Endothelial cell of umbilical vein (primary cell): ENCODE results near the gene WLS.

Experiments
- FOS ChIP-seq: IDR thresholded peaks from 2 replicates; pipeline ENCODE4 v1.6.1; 2011; ENCODE audit warnings: mild to moderate bottlenecking, low read length, moderate library complexity, borderline replicate concordance; ENCODE audit not compliant: insufficient read depth
- JUN ChIP-seq: IDR thresholded peaks from 2 replicates; pipeline ENCODE4 v1.6.1; 2011; ENCODE audit warnings: borderline replicate concordance, low read depth; ENCODE audit not compliant: insufficient read length, insufficient read depth
- MAX ChIP-seq: IDR thresholded peaks from 2 replicates; pipeline ENCODE4 v1.6.1; 2011; ENCODE audit not compliant: insufficient read depth, insufficient read length
- TF ChIP-seq, protein P1 (sequence below), 2 donors: IDR thresholded peaks; 1 replicate in 1 of 2; 2 replicates in 1 of 2; pipeline ENCODE4 v1.5.1; 2011; ENCODE audit warnings: low read length in 2 of 2, mild to moderate bottlenecking in 2 of 2, moderate library complexity in 2 of 2, control low read depth in 1 of 2, inconsistent platforms in 1 of 2, low read depth in 1 of 2; ENCODE audit not compliant: insufficient read depth in 1 of 2; ENCODE audit errors: extremely low read depth in 1 of 2

- TF ChIP-seq, protein P1, sequence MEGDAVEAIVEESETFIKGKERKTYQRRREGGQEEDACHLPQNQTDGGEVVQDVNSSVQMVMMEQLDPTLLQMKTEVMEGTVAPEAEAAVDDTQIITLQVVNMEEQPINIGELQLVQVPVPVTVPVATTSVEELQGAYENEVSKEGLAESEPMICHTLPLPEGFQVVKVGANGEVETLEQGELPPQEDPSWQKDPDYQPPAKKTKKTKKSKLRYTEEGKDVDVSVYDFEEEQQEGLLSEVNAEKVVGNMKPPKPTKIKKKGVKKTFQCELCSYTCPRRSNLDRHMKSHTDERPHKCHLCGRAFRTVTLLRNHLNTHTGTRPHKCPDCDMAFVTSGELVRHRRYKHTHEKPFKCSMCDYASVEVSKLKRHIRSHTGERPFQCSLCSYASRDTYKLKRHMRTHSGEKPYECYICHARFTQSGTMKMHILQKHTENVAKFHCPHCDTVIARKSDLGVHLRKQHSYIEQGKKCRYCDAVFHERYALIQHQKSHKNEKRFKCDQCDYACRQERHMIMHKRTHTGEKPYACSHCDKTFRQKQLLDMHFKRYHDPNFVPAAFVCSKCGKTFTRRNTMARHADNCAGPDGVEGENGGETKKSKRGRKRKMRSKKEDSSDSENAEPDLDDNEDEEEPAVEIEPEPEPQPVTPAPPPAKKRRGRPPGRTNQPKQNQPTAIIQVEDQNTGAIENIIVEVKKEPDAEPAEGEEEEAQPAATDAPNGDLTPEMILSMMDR (IDR thresholded peaks at IDR 0.05; ENCODE audit: extremely low read depth in 1 of 2, insufficient read depth in 1 of 2, low read depth in 1 of 2, low read length in 2 of 2) = no peak
- TF ChIP-seq FOS (no peak), MAX (no peak), JUN (no peak)
These were observed 146.6 kb downstream of the WLS start for GRCh38 chr1:68085752-68086151.
